Esophagus squamous epithelium (tissue), 5 donors: ENCODE measurements around the gene FOCAD. TPM values are rescaled to one million over a fixed set of nuclear protein-coding genes. Genes with fewer than 3 reads are reported as not detected.

Experiments
- DNase-seq: peaks from one replicate; lab custom pipeline; 2025; lab: John Stamatoyannopoulos, UW
- H3K27ac ChIP-seq, 4 donors: fragments of 200-600 bp; sonication (generic); one replicate each; pipeline ENCODE4 v1.5.1; 2016 to 2019; ENCODE audit warnings: mild to moderate bottlenecking in 1 of 4
- H3K27me3 ChIP-seq, 4 donors: fragments of 200-600 bp; sonication (generic); 1 replicate in 3 of 4; 2 replicates in 1 of 4; pipeline versions ENCODE4 v1.5.1 to v1.6.0; 2017 to 2021; ENCODE audit warnings: antibody characterized with exemption in 1 of 4
- H3K36me3 ChIP-seq, 3 donors: fragments of 200-600 bp; sonication (generic); one replicate each; pipeline ENCODE4 v1.5.1; 2016 to 2019
- H3K4me1 ChIP-seq, 3 donors: fragments of 200-600 bp; sonication (generic); one replicate each; pipeline ENCODE4 v1.5.1; 2017 to 2019
- H3K4me3 ChIP-seq, 4 donors: fragments of 200-600 bp; sonication (generic); 1 replicate in 3 of 4; 2 replicates in 1 of 4; pipeline ENCODE4 v1.5.1; 2016 to 2019; ENCODE audit warnings: mild to moderate bottlenecking in 2 of 4, moderate library complexity in 1 of 4
- H3K9me3 ChIP-seq, 3 donors: fragments of 200-600 bp; sonication (generic); one replicate each; pipeline ENCODE4 v1.5.1; 2016 to 2019
- POLR2A ChIP-seq, 4 donors: fragments of 450-650 bp; IDR thresholded peaks; one replicate each; pipeline ENCODE4 v1.6.1; 2017; ENCODE audit warnings: antibody characterized with exemption in 4 of 4, mild to moderate bottlenecking in 4 of 4, moderate library complexity in 3 of 4
- WGBS, 2 donors: methylation state at CpG; one replicate each; pipeline ENCODE4 v1.1.5; 2018; 5-methylcytosine and 5-hydroxymethylcytosine counted together
- intact Hi-C: fragments of 100-400 bp; cut with DNase I; formaldehyde crosslinking; loops from one replicate; pipeline ENCODE4 v1.15.0; 2022
- total RNA-seq, 4 donors: library from RNA; depleted of rRNA; stranded (reverse); fragments of >200 nt; gene quantifications; one replicate each; pipeline ENCODE4 v1.1.0, GENCODE V29; 2016
- TF ChIP-seq, protein P1 (sequence below), 6 experiments: fragments of 450-650 bp in 4 of 6; fragments of 200-600 bp in 2 of 6; sonication (generic) in 2 of 6; IDR thresholded peaks; one replicate each; pipeline ENCODE4 v1.5.1; 2016 to 2019; ENCODE audit warnings: antibody characterized with exemption in 6 of 6, mild to moderate bottlenecking in 4 of 6, moderate library complexity in 4 of 6
- donor health status: DM: yes; HTN: yes; CAD: no.

Gene FOCAD
- total RNA-seq, 4 donors from 2014 or later, result 20.7 to 34.9 (median 25.5) TPM

DNA sequence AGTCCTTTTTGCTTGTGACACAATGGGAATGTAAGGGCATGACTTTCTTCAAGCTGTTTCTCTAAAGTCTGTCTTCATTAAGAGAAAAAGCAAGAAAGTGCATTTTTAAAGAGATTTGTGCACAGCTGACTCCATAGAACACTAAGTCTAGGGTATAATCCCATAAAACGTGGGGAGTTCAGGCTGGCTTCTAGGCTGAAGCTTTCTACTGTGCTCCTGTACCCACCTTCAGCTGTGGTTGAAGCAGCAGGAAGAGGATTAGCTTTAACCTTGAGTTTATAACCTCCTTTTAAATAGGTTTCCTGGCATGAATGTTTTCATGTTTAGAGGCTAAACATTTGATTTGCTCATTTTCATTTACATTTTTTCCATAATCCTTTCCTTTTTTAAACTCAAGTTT lies 220.9 kb downstream of the FOCAD start:
- intact Hi-C loops, result no loop called here
- H3K4me1 ChIP-seq, result no peaks in the 10 kb centered on the region
- H3K36me3 ChIP-seq, result no peaks in the 10 kb centered on the region
- no peak overlapping the region for H3K27ac ChIP-seq
- H3K4me3 ChIP-seq, result no peak overlapping the region
- DNase-seq, result no peak
- TF ChIP-seq, protein P1, sequence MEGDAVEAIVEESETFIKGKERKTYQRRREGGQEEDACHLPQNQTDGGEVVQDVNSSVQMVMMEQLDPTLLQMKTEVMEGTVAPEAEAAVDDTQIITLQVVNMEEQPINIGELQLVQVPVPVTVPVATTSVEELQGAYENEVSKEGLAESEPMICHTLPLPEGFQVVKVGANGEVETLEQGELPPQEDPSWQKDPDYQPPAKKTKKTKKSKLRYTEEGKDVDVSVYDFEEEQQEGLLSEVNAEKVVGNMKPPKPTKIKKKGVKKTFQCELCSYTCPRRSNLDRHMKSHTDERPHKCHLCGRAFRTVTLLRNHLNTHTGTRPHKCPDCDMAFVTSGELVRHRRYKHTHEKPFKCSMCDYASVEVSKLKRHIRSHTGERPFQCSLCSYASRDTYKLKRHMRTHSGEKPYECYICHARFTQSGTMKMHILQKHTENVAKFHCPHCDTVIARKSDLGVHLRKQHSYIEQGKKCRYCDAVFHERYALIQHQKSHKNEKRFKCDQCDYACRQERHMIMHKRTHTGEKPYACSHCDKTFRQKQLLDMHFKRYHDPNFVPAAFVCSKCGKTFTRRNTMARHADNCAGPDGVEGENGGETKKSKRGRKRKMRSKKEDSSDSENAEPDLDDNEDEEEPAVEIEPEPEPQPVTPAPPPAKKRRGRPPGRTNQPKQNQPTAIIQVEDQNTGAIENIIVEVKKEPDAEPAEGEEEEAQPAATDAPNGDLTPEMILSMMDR (IDR thresholded peaks at IDR 0.05), result no peak
- no peak for TF ChIP-seq POLR2A (IDR thresholded peaks at IDR 0.05)
- no peaks in the 10 kb centered on the region for H3K9me3 ChIP-seq
- no peaks in the 10 kb centered on the region for H3K27me3 ChIP-seq
- 69 to 84% methylated on average over 1 of the region's 1 CpG for WGBS, 2 donors

DNA sequence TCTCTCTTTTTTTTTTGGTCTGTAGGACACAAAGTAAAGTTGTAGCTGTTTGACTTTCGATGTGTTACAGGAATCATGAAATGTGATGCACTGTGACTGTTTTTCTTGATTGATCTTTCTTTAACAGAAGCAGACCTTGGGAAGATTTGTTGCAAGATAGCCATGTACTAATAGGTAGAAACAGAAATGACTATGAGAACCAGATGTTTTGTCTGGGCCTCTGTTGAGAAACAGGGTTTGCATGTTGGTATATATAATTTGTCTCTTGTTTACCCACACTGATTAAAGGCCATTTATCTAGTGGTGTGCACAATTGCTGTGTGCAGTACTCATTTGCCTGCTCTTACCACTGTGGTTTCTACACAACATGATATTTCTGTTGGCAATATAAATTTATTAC lies 222.3 kb downstream of the FOCAD start:
- WGBS, 2 donors, result 88 to 93% methylated on average over 1 of the region's 1 CpG
- TF ChIP-seq, protein P1 (IDR thresholded peaks at IDR 0.05), result no peak
- no peak for TF ChIP-seq POLR2A (IDR thresholded peaks at IDR 0.05)
- no peak overlapping the region for H3K4me3 ChIP-seq
- no peak for DNase-seq
- intact Hi-C loops, result no loop called here
- no peaks in the 10 kb centered on the region for H3K9me3 ChIP-seq
- H3K36me3 ChIP-seq, result no peaks in the 10 kb centered on the region
- no peaks in the 10 kb centered on the region for H3K4me1 ChIP-seq
- no peak overlapping the region for H3K27ac ChIP-seq
- no peaks in the 10 kb centered on the region for H3K27me3 ChIP-seq

DNA sequence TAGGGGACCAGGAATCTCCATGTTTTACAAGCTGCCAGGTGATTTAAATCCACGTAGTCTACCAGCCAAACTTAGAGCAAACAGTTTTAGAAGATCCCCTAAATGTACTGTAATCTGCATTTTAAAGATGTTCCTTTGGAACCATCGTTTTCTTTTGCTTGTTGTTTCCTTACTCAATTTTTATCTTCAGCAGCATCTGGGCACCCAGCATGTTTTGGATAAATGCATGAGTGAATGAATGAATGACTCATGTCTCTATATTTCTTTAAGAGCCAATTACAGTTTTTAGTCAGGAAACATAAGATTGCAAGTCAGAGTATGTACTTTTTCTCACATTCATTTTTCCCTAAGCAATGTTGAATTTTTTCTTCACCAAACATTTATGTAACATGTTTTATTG lies 224.4 kb downstream of the FOCAD start:
- Histone ChIP-seq H3K9me3 (no peaks in the 10 kb centered on the region), H3K36me3 (peaks cover 0 to 4% (median 0%) of the 10 kb centered on the region in 3 donors), H3K4me3 (no peak overlapping the region), H3K27me3 (no peaks in the 10 kb centered on the region), H3K27ac (no peak overlapping the region), H3K4me1 (no peaks in the 10 kb centered on the region)
- intact Hi-C loops, result no loop called here
- WGBS, 2 donors, result 43 to 84% methylated on average over 2 of the region's 2 CpGs
- TF ChIP-seq, protein P1 (IDR thresholded peaks at IDR 0.05), result no peak
- no peak for TF ChIP-seq POLR2A (IDR thresholded peaks at IDR 0.05)
- DNase-seq, result no peak

DNA sequence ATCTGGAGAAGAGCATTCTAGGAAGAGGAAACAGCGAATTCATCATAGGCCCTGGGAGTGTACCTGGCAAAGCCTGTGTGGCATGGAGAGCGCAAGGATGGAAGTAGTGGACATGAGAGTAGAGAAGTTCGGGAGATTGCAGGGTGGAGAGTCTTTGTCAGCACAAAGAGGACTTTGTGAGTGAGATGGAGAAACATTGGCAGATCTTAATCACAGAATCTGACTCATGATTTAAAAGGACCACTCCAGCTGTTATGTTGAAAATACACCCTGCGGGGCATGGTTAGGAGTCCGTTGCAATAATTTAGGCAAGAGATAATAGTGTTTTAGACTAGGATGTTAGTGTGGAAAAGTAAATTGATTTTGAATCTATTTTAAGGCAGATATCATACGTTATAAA lies 230.5 kb downstream of the FOCAD start:
- TF ChIP-seq, protein P1 (IDR thresholded peaks at IDR 0.05), result no peak
- no peak for TF ChIP-seq POLR2A (IDR thresholded peaks at IDR 0.05)
- no peak for DNase-seq
- WGBS, 2 donors, result 91 to 94% methylated on average over 6 of the region's 6 CpGs
- Histone ChIP-seq H3K4me3 (no peak overlapping the region), H3K4me1 (no peaks in the 10 kb centered on the region), H3K36me3 (peaks cover 0 to 27% (median 0%) of the 10 kb centered on the region in 3 donors), H3K27me3 (no peaks in the 10 kb centered on the region), H3K9me3 (no peaks in the 10 kb centered on the region), H3K27ac (no peak overlapping the region)
- intact Hi-C loops, result no loop called here

DNA sequence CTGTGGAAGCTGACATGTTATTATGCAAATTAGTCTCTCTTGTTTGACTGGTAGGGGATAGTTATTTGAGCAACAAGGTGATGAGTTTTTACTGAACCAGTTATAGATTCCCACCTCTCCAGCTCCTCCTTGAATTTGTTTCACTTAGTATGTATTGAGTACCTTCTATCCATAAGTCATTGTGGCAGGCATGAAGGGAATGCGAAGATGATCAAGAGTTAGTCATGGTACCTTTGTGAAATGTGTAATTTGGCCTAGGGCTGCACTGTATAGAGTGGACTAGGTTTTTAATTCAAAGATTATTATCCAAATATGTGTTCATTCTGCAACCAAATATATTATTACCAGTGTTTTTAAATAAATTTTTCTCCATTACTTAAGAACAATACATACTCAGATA lies 237.3 kb downstream of the FOCAD start:
- WGBS, 2 donors, result 44 to 75% methylated on average over 1 of the region's 1 CpG

More for the DNA sequence above, 237.3 kb downstream of the FOCAD start:
- no peak overlapping the region for H3K4me3 ChIP-seq
- H3K36me3 ChIP-seq, result peaks cover 0 to 8% (median 0%) of the 10 kb centered on the region in 3 donors
- H3K27ac ChIP-seq, result no peak overlapping the region
- H3K4me1 ChIP-seq, result no peaks in the 10 kb centered on the region
- no peak for TF ChIP-seq POLR2A (IDR thresholded peaks at IDR 0.05)
- TF ChIP-seq, protein P1 (IDR thresholded peaks at IDR 0.05), result no peak
- no peaks in the 10 kb centered on the region for H3K9me3 ChIP-seq
- intact Hi-C loops, result no loop called here
- no peaks in the 10 kb centered on the region for H3K27me3 ChIP-seq
- DNase-seq, result no peak
